GM20000 (cell line): ENCODE measurements around the gene ASTL.

Experiments used
- DNase-seq: peaks from one replicate; pipeline ENCODE4 v3.0.0; 2012; ENCODE audit warnings: low spot score
- CTCF ChIP-seq: IDR thresholded peaks from 2 replicates; pipeline ENCODE4 v1.5.1; 2012; ENCODE audit warnings: mild to moderate bottlenecking, control low read depth; ENCODE audit errors: extremely low read depth, missing control alignments

The ASTL gene

GRCh38 chr2:96073170-96073775 is 65.0 kb downstream of the ASTL start:
- no peak for DNase-seq
- no peak for TF ChIP-seq CTCF
